Breast epithelium (tissue), 3 donors: ENCODE data around the gene CA10.

Experiments used
- CTCF ChIP-seq, 3 donors: fragments of 450-650 bp; IDR thresholded peaks; one replicate each; pipeline ENCODE4 v1.5.1; 2016 to 2017; ENCODE audit warnings: antibody characterized with exemption in 3 of 3, mild to moderate bottlenecking in 3 of 3, moderate library complexity in 3 of 3
- POLR2A ChIP-seq: fragments of 450-650 bp; IDR thresholded peaks from one replicate; pipeline ENCODE4 v1.6.1; 2016; ENCODE audit warnings: antibody characterized with exemption, mild to moderate bottlenecking, moderate library complexity
- POLR2AphosphoS5 ChIP-seq, 3 donors: sonication (generic); formaldehyde crosslinking; IDR thresholded peaks; one replicate each; pipeline ENCODE4 v1.6.1; 2017; ENCODE audit warnings: antibody characterized with exemption in 3 of 3

GRCh38 chr17:51801626-51802025, 356.9 kb downstream of the CA10 start:
- no peak for TF ChIP-seq POLR2A
- no peak for TF ChIP-seq CTCF (IDR thresholded peaks at IDR 0.05)
- no peak for TF ChIP-seq POLR2AphosphoS5 (IDR thresholded peaks at IDR 0.05)
